ENCODE results near the gene TRIM67. TPM values are rescaled to one million over a fixed set of nuclear protein-coding genes. Genes with fewer than 3 reads are reported as not detected.
A peak's percentile ranks its signal among the peaks of the same experiment; 100 is the strongest.

TRIM67 gene
- total and polyA plus RNA-seq, 8 donors: under 0.01 to 0.09 (median 0.05) TPM

DNA sequence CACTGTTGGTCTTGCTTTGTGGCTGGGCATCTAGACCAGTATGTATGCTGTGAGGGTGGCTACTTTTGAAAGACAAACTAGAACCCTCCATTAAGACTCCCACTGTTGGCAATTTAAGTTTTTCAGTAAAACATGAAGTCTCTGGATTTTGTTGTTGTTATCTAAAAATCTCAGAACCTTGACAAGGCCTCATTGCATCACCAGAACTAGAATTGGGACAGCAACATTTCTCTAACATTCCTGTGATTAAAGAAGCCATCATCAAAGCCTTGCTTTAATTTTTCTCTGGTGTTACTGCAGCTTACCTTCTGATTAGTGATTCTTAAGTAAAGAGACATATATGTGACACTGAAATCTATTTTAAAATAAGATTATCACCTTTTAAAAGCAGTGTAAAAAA lies 4.5 kb downstream of the TRIM67 start:
- no peak for FAIRE-seq

DNA sequence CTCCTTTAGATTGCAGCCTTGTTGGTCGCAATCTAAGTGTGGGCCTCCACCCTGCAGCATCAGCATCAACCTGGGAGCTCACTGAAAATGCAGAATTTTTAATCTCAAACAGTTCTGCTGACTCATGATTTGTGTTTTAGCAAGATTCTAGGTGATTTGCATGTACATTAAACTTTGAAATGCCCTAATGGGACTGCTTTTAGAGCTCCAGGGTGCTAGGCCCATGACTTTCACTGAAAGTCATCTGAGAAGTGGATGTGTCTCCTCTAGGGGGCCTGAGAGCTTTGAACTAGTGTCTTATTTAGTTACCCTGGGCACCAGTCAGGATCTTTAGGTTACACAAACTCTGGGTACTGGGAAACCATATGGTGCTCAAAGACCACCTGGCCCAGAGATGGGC lies 9.0 kb downstream of the TRIM67 start:
- no peak overlapping the region for H3K4me3 ChIP-seq
- FAIRE-seq (no peak), ATAC-seq (no peak), DNase-seq (no peak)
- H3K9me3 ChIP-seq: no peaks in the 10 kb centered on the region
- 96 to 98% methylated on average over 1 of the region's 1 CpG for WGBS, 2 donors
- H3K4me1 ChIP-seq: no peaks in the 10 kb centered on the region
- H3K36me3 ChIP-seq: no peaks in the 10 kb centered on the region
- TF ChIP-seq, protein P1, sequence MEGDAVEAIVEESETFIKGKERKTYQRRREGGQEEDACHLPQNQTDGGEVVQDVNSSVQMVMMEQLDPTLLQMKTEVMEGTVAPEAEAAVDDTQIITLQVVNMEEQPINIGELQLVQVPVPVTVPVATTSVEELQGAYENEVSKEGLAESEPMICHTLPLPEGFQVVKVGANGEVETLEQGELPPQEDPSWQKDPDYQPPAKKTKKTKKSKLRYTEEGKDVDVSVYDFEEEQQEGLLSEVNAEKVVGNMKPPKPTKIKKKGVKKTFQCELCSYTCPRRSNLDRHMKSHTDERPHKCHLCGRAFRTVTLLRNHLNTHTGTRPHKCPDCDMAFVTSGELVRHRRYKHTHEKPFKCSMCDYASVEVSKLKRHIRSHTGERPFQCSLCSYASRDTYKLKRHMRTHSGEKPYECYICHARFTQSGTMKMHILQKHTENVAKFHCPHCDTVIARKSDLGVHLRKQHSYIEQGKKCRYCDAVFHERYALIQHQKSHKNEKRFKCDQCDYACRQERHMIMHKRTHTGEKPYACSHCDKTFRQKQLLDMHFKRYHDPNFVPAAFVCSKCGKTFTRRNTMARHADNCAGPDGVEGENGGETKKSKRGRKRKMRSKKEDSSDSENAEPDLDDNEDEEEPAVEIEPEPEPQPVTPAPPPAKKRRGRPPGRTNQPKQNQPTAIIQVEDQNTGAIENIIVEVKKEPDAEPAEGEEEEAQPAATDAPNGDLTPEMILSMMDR (IDR thresholded peaks at IDR 0.05): no peak
- H3K27ac ChIP-seq: no peak overlapping the region
- intact Hi-C loops (cut with DNase I): no loop called here
- H3K27me3 ChIP-seq: no peaks in the 10 kb centered on the region

More for the DNA sequence above, 4.5 kb downstream of the TRIM67 start:
- DNase-seq: no peak
- Histone ChIP-seq H3K27me3 (peaks cover 0 to 23% (median 0%) of the 10 kb centered on the region in 4 donors), H3K4me3 (no peak overlapping the region), H3K4me1 (peaks cover 0 to 14% (median 12%) of the 10 kb centered on the region in 3 donors), H3K9me3 (no peaks in the 10 kb centered on the region), H3K36me3 (no peaks in the 10 kb centered on the region), H3K27ac (no peak overlapping the region)
- no peak for ATAC-seq
- TF ChIP-seq, protein P1 (IDR thresholded peaks at IDR 0.05): no peak
- intact Hi-C loops (cut with DNase I): no loop called here

DNA sequence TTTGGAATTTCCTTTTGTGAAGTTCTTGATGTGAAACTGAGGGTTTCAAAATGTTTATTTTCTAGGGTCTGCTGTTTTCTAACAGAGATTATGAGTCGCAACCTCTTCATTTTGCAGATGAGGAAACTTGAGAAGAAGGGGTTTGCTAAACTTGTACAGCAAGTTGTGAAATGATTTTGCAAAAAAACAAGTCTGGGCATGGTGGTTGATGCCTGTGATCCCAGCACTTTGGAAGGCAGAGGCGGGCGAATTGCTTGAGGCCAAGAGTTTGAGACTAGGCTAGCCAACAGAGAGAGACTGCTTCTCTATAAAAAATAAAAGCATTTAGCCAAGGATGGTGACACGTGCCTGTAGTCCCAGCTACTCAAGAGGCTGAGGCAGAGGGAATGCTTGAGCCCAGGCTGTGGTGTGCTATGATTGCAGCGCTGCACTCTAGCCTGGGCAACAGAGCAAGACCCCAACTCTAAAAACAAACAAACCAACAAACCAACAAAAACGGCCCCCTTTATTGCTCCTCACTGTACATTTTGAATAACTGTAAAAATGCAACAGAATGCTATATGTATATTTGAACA lies 9.9 kb downstream of the TRIM67 start:
- Histone ChIP-seq H3K4me3 (no peak overlapping the region), H3K9me3 (no peaks in the 10 kb centered on the region), H3K36me3 (no peaks in the 10 kb centered on the region), H3K27ac (no peak overlapping the region), H3K27me3 (no peaks in the 10 kb centered on the region), H3K4me1 (no peaks in the 10 kb centered on the region)
- FAIRE-seq: no peak
- no peak for ATAC-seq
- intact Hi-C loops (cut with DNase I): no loop called here
- TF ChIP-seq, protein P1 (IDR thresholded peaks at IDR 0.05): no peak
- no peak for DNase-seq
- WGBS, 2 donors: 77 to 85% methylated on average over 6 of the region's 6 CpGs

DNA sequence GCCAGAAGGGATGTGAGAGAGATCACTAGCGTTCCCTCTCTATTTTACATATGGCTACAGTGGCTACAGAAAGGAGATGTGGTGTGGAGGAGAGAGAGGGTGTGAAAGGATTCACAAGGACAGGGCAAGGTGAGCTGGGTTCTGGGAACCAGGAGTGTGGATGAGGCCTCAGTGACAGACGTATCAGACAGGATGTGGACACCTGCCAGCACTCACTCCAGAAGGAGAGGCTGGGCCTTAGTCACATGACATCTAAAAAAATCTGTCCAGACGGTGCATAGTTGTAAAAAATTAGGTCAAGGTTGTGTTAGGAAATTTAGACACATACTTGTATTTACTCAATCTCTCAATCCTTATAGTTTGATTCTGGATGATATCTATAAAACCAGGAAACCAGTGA lies 10.6 kb downstream of the TRIM67 start:
- intact Hi-C loops (cut with DNase I): no loop called here

GRCh38 chr1:231176421-231176820 lies 14.6 kb downstream of the TRIM67 start:
- FAIRE-seq (no peak), ATAC-seq (no peak), DNase-seq (no peak)
- H3K27me3 ChIP-seq: no peaks in the 10 kb centered on the region
- intact Hi-C loops (cut with DNase I): no loop called here
- no peak overlapping the region for H3K27ac ChIP-seq
- TF ChIP-seq, protein P1 (IDR thresholded peaks at IDR 0.05): no peak
- no peaks in the 10 kb centered on the region for H3K4me1 ChIP-seq
- H3K9me3 ChIP-seq: no peaks in the 10 kb centered on the region
- H3K36me3 ChIP-seq: no peaks in the 10 kb centered on the region
- no peak overlapping the region for H3K4me3 ChIP-seq
- 23 to 78% methylated on average over 1 of the region's 1 CpG for WGBS, 2 donors

More for the DNA sequence above, 10.6 kb downstream of the TRIM67 start:
- Histone ChIP-seq H3K4me1 (no peaks in the 10 kb centered on the region), H3K36me3 (no peaks in the 10 kb centered on the region), H3K9me3 (no peaks in the 10 kb centered on the region), H3K4me3 (no peak overlapping the region), H3K27ac (no peak overlapping the region), H3K27me3 (no peaks in the 10 kb centered on the region)
- 32 to 35% methylated on average over 3 of the region's 3 CpGs for WGBS, 2 donors
- ATAC-seq (peak in 1 of 4 donors; percentile 18), FAIRE-seq (no peak), DNase-seq (no peak)
- TF ChIP-seq, protein P1 (IDR thresholded peaks at IDR 0.05): no peak

Measured in pancreas (tissue), 10 donors.